SK-N-MC (cell line): ENCODE data around the gene ERGIC1.

Experiments
- EZH2 ChIP-seq: fragments of 200-600 bp; sonication (generic); IDR thresholded peaks from one replicate; pipeline ENCODE4 v1.6.1; 2017; ENCODE audit warnings: antibody characterized with exemption
- POLR2AphosphoS5 ChIP-seq: IDR thresholded peaks from 2 replicates; pipeline ENCODE4 v1.6.1; 2012; ENCODE audit warnings: mild to moderate bottlenecking, low read depth, low read length, borderline replicate concordance

- TF ChIP-seq EZH2, result no peak
- no peak for TF ChIP-seq POLR2AphosphoS5
Observed at GRCh38 chr5:172866802-172867748, 33.0 kb downstream of the ERGIC1 start.
